Measurements from ENCODE around the gene PCSK7.
"Not testable (repeated sequence)": the region's sequence is repeated elsewhere in the genome, so short reads cannot be mapped to it uniquely, and the experiment has no call there.

Gene PCSK7

GRCh38 chr11:117214404-117215110, 17.3 kb downstream of the PCSK7 start:
- DNase-seq, result no peak

DNA sequence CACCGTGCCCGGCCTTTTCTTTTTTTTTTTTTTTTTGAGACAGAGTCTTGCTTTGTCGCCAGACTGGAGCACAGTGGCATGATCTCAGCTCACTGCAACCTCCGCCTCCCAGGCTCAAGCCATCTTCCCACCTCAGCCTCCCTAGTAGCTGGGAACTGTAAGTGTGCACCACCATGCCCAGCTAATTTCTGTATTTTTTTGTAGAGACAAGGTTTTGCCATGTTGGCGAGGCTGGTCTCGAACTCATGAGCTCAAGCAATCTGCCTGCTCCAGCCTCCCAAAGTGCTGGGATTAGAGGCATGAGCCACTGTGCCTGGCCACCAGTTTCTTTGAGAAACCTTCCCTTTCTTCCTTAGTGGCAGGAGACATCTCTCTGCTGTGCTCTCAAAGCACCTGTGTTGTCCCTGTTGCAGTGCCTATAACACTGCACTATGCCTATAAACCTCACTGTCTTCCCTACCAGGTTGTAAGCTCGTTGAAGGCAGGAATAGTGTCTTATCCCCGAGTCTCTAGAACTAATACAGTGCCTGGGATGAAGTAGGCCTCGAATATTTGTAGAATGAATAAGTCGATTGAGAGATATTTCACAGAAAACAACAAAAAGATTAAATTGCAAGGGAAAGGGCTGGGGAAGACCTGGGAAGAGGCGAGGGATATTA, 19.0 kb downstream of the PCSK7 start:
- DNase-seq, result no peak

- DNase-seq, result no peak
These were observed 21.3 kb downstream of the PCSK7 start for GRCh38 chr11:117210620-117211019.

GRCh38 chr11:117209351-117210125, 22.3 kb downstream of the PCSK7 start:
- DNase-seq, result not testable (repeated sequence)

- DNase-seq, result not testable (repeated sequence)
These were observed 23.2 kb downstream of the PCSK7 start for GRCh38 chr11:117208710-117209109.

- not testable (repeated sequence) for DNase-seq
These were observed 24.4 kb downstream of the PCSK7 start for GRCh38 chr11:117207481-117207880.

- not testable (repeated sequence) for DNase-seq
These were observed 25.0 kb downstream of the PCSK7 start for GRCh38 chr11:117206859-117207258.

DNA sequence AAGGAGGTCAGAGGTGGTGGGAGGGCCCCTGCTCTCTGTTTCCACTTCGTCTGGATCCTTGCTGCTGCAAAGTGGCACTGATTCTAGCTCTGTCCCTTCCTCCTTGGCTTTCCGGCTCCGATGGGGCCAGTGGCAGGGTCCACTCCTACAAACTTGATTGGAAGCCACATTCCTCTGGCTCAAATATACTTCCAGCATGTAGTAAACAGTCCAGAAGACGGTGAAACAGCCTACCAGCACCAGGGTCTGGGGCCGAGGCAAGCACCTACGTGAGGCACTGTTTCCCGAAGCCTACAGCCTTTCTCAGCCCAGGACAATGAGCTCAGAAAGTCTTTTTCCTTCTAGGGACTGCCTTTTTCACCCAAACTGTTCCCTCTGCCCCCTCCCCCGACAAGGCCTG, 25.8 kb downstream of the PCSK7 start:
- DNase-seq, result not testable (repeated sequence)

GRCh38 chr11:117205211-117205818, 26.6 kb downstream of the PCSK7 start:
- DNase-seq, result no peak

GRCh38 chr11:117204283-117205080, 27.4 kb downstream of the PCSK7 start:
- DNase-seq, result no peak

- DNase-seq, result no peak
These were observed 28.8 kb downstream of the PCSK7 start for GRCh38 chr11:117203069-117203407.

- no peak for DNase-seq
These were observed 29.3 kb downstream of the PCSK7 start for GRCh38 chr11:117202386-117203068.

GRCh38 chr11:117201658-117202305, 30.1 kb downstream of the PCSK7 start:
- no peak for DNase-seq

GRCh38 chr11:117200813-117201657, 30.8 kb downstream of the PCSK7 start:
- no peak for DNase-seq

- DNase-seq, result no peak
These were observed 31.7 kb downstream of the PCSK7 start for GRCh38 chr11:117199916-117200812.

GRCh38 chr11:117199053-117199915, 32.6 kb downstream of the PCSK7 start, which contains the start of gene TAGLN:
Gene TAGLN (plus strand): TSS chr11:117199370. CDS start chr11:117203014, 3,644 bp downstream.
- DNase-seq, result no peak

DNA sequence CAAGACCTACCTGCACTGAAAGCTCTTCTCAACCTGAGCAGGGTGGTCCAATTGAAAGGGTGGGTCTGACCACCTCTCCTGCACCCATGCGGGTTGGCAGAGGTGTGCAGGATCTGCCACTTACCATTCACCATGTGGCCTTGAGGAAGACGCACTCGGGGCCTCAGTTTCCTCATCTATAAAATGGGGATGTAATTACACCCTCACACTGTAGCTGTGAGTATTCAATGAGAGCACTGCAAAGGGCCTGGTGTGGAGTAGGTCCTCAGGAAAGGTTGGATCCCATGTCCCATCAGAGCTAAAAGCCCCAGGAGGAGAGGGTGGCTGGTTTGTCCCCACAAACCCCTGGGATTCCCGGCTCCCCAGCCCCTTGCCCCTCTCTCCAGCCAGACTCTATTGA, 33.3 kb downstream of the PCSK7 start:
- DNase-seq, result no peak

Data from suppressor macrophage treated with lipopolysaccharide for 4 hours (primary cell).